ENCODE results near the gene PIAS2. TPM values are rescaled to one million over a fixed set of nuclear protein-coding genes. Genes with fewer than 3 reads are reported as not detected.

PIAS2 gene
- total and polyA plus RNA-seq, 2 of the 13 experiments (the other 11 are each of a cell fraction or from before 2014, with no cell fraction given): 12.2 to 12.7 TPM

DNA sequence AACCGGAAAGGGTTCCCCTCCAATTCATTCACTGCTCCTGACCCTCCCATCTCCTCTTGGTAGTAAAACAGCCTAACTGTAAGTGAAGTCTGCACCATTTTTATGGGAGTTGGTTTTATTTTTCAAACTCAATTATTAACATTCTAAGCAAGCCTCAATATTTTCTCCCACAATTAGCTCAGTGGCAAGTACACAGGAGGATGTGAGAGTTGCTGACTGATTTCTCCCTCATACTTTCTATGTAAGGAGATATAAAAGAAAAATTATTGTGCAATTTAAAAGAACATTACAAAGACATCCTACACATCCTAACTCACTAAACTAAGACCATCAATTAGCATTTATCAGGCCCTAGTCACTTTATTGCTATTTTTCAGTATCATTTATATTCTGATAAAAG lies 73.9 kb downstream of the PIAS2 start (continued):
- no peak for TF ChIP-seq ZNF639 (CRISPR knock-in tag; conservative IDR thresholded peaks at IDR 0.05)
- TF ChIP-seq MXD4 (CRISPR knock-in tag; IDR thresholded peaks at IDR 0.05): no peak
- TF ChIP-seq KDM5B (CRISPR knock-in tag; IDR thresholded peaks at IDR 0.05; ENCODE audit: borderline replicate concordance): no peak
- no peak for TF ChIP-seq ZNF761 (CRISPR knock-in tag; conservative IDR thresholded peaks at IDR 0.05)
- TF ChIP-seq HNRNPK (IDR thresholded peaks at IDR 0.05; ENCODE audit: low read depth, low read length, poor library complexity, severe bottlenecking): no peak
- TF ChIP-seq ZNF652 (CRISPR knock-in tag; IDR thresholded peaks at IDR 0.05; ENCODE audit: borderline replicate concordance, low read depth): no peak
- TF ChIP-seq ZNF577 (CRISPR knock-in tag; IDR thresholded peaks at IDR 0.05; ENCODE audit: borderline replicate concordance, low read depth): no peak

DNA sequence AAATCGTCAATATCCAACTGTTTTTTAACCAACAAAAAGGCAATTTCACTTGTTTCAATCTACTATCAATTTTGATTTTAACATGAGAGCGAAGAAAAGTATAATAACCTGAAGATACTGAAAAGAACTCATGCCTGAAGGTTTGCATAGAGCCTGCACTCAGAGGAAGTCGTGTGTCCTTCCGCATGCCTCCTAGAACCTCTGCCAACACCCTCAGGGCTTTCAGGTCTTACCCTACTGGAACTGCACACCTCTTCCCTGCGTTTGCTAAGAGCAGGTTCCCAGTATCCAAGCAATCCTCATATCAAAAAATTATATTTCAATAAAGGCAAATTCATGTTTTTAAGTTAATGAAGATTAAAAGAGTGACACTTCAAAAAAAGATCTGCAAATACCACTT lies 74.7 kb downstream of the PIAS2 start:
- no peak for ATAC-seq
- H3K27ac ChIP-seq (ENCODE audit: extremely low read length, insufficient read depth, low read length): no peak overlapping the region
- peaks cover 0 to 2% of the 10 kb centered on the region in 2 experiments; a peak in 1 of 5 replicates for H3K36me3 ChIP-seq (replicated peaks in 1 of 2; ENCODE audit: control insufficient read depth in 1 of 2, insufficient read depth in 2 of 2, low read length in 2 of 2)
- no peak for DNase-seq (ENCODE audit: low spot score)
- no peak overlapping the region for H2AFZ ChIP-seq (ENCODE audit: low read length)
- TF ChIP-seq ZNF224 (CRISPR knock-in tag; IDR thresholded peaks at IDR 0.05): no peak
- TF ChIP-seq GATA4 (IDR thresholded peaks at IDR 0.05; ENCODE audit: borderline replicate concordance, low read depth): no peak
- no peak for TF ChIP-seq PRMT3 (CRISPR knock-in tag; IDR thresholded peaks at IDR 0.05; ENCODE audit: borderline replicate concordance, low read depth)
- no peak for TF ChIP-seq ERF (CRISPR knock-in tag; IDR thresholded peaks at IDR 0.05)
- TF ChIP-seq RXRB (CRISPR knock-in tag; IDR thresholded peaks at IDR 0.05; ENCODE audit: borderline replicate concordance): no peak
- no peak for TF ChIP-seq ZHX1 (CRISPR knock-in tag; IDR thresholded peaks at IDR 0.05; ENCODE audit: low read depth)
- TF ChIP-seq NR0B2 (CRISPR knock-in tag; IDR thresholded peaks at IDR 0.05): no peak
- TF ChIP-seq ARHGAP35 (CRISPR knock-in tag; IDR thresholded peaks at IDR 0.05; ENCODE audit: borderline replicate concordance): no peak
- peaks cover 6% of the 10 kb centered on the region; the same call in 1 of the 2 replicates for H3K4me1 ChIP-seq (ENCODE audit: insufficient read depth, low read length)
- 92% methylated on average over 5 of the region's 5 CpGs for WGBS (ENCODE audit: low lambda C conversion rate)
- no TSS peak for BruUV-seq (replicated peaks)
- no peaks in the 10 kb centered on the region for H4K20me1 ChIP-seq (ENCODE audit: insufficient read depth, low read length)
- no peaks in the 10 kb centered on the region for H3K79me2 ChIP-seq (ENCODE audit: insufficient read depth, low read length)
- in situ Hi-C loops (cut with HindIII; ENCODE audit: extremely low pct_ligation_motif_present, low pct_unique_long_range_greater_than_20kb): no loop called here
- ChIA-PET POLR2A (no interaction called here), CTCF (ENCODE audit: low intra/inter-chr PET ratio, low total read pairs) (no interaction called here)
- no peaks in the 10 kb centered on the region for H3K27me3 ChIP-seq (ENCODE audit: control insufficient read depth in 1 of 2, insufficient read depth in 2 of 2, low read length in 2 of 2)
- intact Hi-C loops (cut with micrococcal nuclease; ENCODE audit: unreplicated experiment): no loop called here
- H3K9me3 ChIP-seq (ENCODE audit: low read length): no peaks in the 10 kb centered on the region
- H3K9ac ChIP-seq (ENCODE audit: insufficient read depth, low read depth, low read length): no peak overlapping the region
- H3K4me3 ChIP-seq (replicated peaks in 1 of 3; ENCODE audit: insufficient read depth in 1 of 3, low read depth in 2 of 3, low read length in 3 of 3): no peak overlapping the region
- H3K4me2 ChIP-seq (ENCODE audit: low read depth, low read length): no peak overlapping the region
- FAIRE-seq: no peak
